ENCODE results near the gene FAM181B.

The FAM181B gene

GRCh38 chr11:82756765-82757639 lies 23.3 kb upstream of the FAM181B start:
- no peak for DNase-seq (ENCODE audit: low read depth)
- no peak for TF ChIP-seq CTCF (conservative IDR thresholded peaks at IDR 0.05; ENCODE audit: low read depth, low read length)
- H3K4me3 ChIP-seq (ENCODE audit: low read depth, low read length) = no peak overlapping the region

- no peak for TF ChIP-seq CTCF (conservative IDR thresholded peaks at IDR 0.05; ENCODE audit: low read depth, low read length)
Observed at GRCh38 chr11:82754410-82754809, 20.7 kb upstream of the FAM181B start.

GRCh38 chr11:82753921-82754320 lies 20.3 kb upstream of the FAM181B start:
- no peak for TF ChIP-seq CTCF (conservative IDR thresholded peaks at IDR 0.05; ENCODE audit: low read depth, low read length)
- no peak overlapping the region for H3K4me3 ChIP-seq (ENCODE audit: low read depth, low read length)
- no peak for DNase-seq (ENCODE audit: low read depth)

More at GRCh38 chr11:82754410-82754809, 20.7 kb upstream of the FAM181B start:
- H3K4me3 ChIP-seq (ENCODE audit: low read depth, low read length) = no peak overlapping the region
- peak; percentile 17 for DNase-seq (ENCODE audit: low read depth)

GRCh38 chr11:82752801-82753200 lies 19.1 kb upstream of the FAM181B start:
- H3K4me3 ChIP-seq (ENCODE audit: low read depth, low read length) = no peak overlapping the region
- TF ChIP-seq CTCF (conservative IDR thresholded peaks at IDR 0.05; ENCODE audit: low read depth, low read length) = no peak
- DNase-seq (ENCODE audit: low read depth) = no peak

GRCh38 chr11:82750643-82751139 lies 17.0 kb upstream of the FAM181B start:
- no peak overlapping the region for H3K4me3 ChIP-seq (ENCODE audit: low read depth, low read length)
- TF ChIP-seq CTCF (conservative IDR thresholded peaks at IDR 0.05; ENCODE audit: low read depth, low read length) = no peak
- DNase-seq (ENCODE audit: low read depth) = no peak

- H3K4me3 ChIP-seq (ENCODE audit: low read depth, low read length) = no peak overlapping the region
- no peak for TF ChIP-seq CTCF (conservative IDR thresholded peaks at IDR 0.05; ENCODE audit: low read depth, low read length)
- no peak for DNase-seq (ENCODE audit: low read depth)
Observed at GRCh38 chr11:82747471-82747870, 13.8 kb upstream of the FAM181B start.

GRCh38 chr11:82738091-82738490 lies 4.4 kb upstream of the FAM181B start:
- DNase-seq (ENCODE audit: low read depth) = no peak
- no peak overlapping the region for H3K4me3 ChIP-seq (ENCODE audit: low read depth, low read length)
- TF ChIP-seq CTCF (conservative IDR thresholded peaks at IDR 0.05; ENCODE audit: low read depth, low read length) = no peak

Data from choroid plexus epithelial cell (primary cell).